GM21737 (cell line): ENCODE measurements around the gene ALDH1A3.
"Not testable (repeated sequence)": the region's sequence is repeated elsewhere in the genome, so short reads cannot be mapped to it uniquely, and the experiment has no call there.

Experiments used
- ATAC-seq: cut with Tn5 transposase; IDR thresholded peaks from one replicate; pipeline ENCODE4 v1.9.1; 2021; ENCODE audit warnings: mild to moderate bottlenecking, moderate library complexity; ENCODE audit not compliant: unreplicated experiment

ALDH1A3 gene

GRCh38 chr15:100879464-100880138 is at the start of gene ALDH1A3:
Gene ALDH1A3 (plus strand): TSS chr15:100879831. CDS start chr15:100879908, 77 bp downstream.
- ATAC-seq: no peak

- no peak for ATAC-seq
Observed at GRCh38 chr15:100831467-100831866, 48.2 kb upstream of the ALDH1A3 start.

- ATAC-seq: no peak
Observed at GRCh38 chr15:100832149-100832942, 47.3 kb upstream of the ALDH1A3 start.

GRCh38 chr15:100833417-100834389 is 45.9 kb upstream of the ALDH1A3 start:
- ATAC-seq: no peak

GRCh38 chr15:100834731-100835130 is 44.9 kb upstream of the ALDH1A3 start:
- ATAC-seq: no peak

GRCh38 chr15:100835636-100836035 is 44.0 kb upstream of the ALDH1A3 start:
- no peak for ATAC-seq

GRCh38 chr15:100836501-100836900 is 43.1 kb upstream of the ALDH1A3 start:
- ATAC-seq: no peak

GRCh38 chr15:100841426-100841825 is 38.2 kb upstream of the ALDH1A3 start:
- no peak for ATAC-seq

GRCh38 chr15:100842756-100843730 is 36.6 kb upstream of the ALDH1A3 start:
- ATAC-seq: no peak

GRCh38 chr15:100844167-100844566 is 35.5 kb upstream of the ALDH1A3 start:
- ATAC-seq: no peak

- no peak for ATAC-seq
Observed at GRCh38 chr15:100844778-100845177, 34.9 kb upstream of the ALDH1A3 start.

- no peak for ATAC-seq
Observed at GRCh38 chr15:100847194-100847593, 32.4 kb upstream of the ALDH1A3 start.

GRCh38 chr15:100849021-100849854 is 30.4 kb upstream of the ALDH1A3 start:
- peak; percentile 78 for ATAC-seq

GRCh38 chr15:100849855-100850218 is 29.8 kb upstream of the ALDH1A3 start:
- peak; percentile 19 for ATAC-seq

- not testable (repeated sequence) for ATAC-seq
Observed at GRCh38 chr15:100851428-100852015, 28.1 kb upstream of the ALDH1A3 start.

GRCh38 chr15:100852630-100853029 is 27.0 kb upstream of the ALDH1A3 start:
- ATAC-seq: no peak

- no peak for ATAC-seq
Observed at GRCh38 chr15:100853676-100854440, 25.8 kb upstream of the ALDH1A3 start.

- no peak for ATAC-seq
Observed at GRCh38 chr15:100856867-100857266, 22.8 kb upstream of the ALDH1A3 start.
